ENCODE results near the gene HMCN1.

- TF ChIP-seq POLR2A (IDR thresholded peaks at IDR 0.05) (no peak), CTCF (IDR thresholded peaks at IDR 0.05) (no peak)
Observed at GRCh38 chr1:186057086-186057485, 322.9 kb downstream of the HMCN1 start.

Measured in right lobe of liver (tissue), 4 donors.